NB4 (cell line): Measurements from ENCODE around the gene ANKRD12.

Experiments used
- DNase-seq: peaks from one replicate; pipeline ENCODE4 v3.0.0; 2010; ENCODE audit warnings: low read depth
- H3K4me3 ChIP-seq: one replicate; pipeline ENCODE4 v1.5.1; 2011; ENCODE audit warnings: mild to moderate bottlenecking, low read depth, low read length, moderate library complexity
- MYC ChIP-seq: IDR thresholded peaks from 2 replicates; pipeline ENCODE4 v1.6.1; 2011; ENCODE audit warnings: low read depth, low read length
- POLR2A ChIP-seq: IDR thresholded peaks from 2 replicates; pipeline ENCODE4 v1.6.1; 2011; ENCODE audit warnings: mild to moderate bottlenecking; ENCODE audit not compliant: insufficient read length; ENCODE audit errors: extremely low read depth
- TF ChIP-seq, protein P1 (sequence below): IDR thresholded peaks from 2 replicates; pipeline ENCODE4 v1.6.1; 2011; ENCODE audit warnings: low read depth, low read length
- TF ChIP-seq, protein P2 (sequence below): IDR thresholded peaks from one replicate; pipeline ENCODE4 v1.5.1; 2012; ENCODE audit warnings: low read depth, low read length

ANKRD12 gene

DNA sequence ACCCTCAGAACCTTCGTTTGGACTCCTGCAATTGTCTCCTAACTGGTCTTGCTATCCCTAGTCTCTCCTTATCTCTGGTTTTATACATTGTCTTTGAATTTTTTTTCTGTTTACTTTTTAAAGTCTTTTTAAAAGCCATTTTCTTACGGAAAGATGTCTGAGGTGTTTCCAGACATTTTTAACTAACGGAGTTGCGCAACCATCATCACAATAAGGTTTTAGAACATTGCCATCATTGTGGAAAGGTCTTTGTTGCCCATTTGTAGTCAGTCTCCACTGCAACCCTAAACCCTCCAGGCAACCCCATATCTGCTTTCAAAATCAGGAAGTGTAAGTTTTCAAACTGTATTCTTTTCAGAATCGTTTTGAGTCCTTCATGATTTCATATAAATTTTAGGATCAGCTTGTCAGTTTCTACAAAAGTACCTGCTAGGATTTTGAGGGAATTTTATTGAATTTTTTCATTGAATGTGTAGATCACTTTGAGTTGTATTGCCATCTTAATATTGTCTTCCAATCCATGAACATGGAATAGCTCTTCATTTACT, 46.3 kb downstream of the ANKRD12 start:
- peak; percentile 14 for DNase-seq
- TF ChIP-seq, protein P1, sequence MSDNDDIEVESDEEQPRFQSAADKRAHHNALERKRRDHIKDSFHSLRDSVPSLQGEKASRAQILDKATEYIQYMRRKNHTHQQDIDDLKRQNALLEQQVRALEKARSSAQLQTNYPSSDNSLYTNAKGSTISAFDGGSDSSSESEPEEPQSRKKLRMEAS: no peak
- TF ChIP-seq POLR2A (no peak), MYC (no peak)
- TF ChIP-seq, protein P2, sequence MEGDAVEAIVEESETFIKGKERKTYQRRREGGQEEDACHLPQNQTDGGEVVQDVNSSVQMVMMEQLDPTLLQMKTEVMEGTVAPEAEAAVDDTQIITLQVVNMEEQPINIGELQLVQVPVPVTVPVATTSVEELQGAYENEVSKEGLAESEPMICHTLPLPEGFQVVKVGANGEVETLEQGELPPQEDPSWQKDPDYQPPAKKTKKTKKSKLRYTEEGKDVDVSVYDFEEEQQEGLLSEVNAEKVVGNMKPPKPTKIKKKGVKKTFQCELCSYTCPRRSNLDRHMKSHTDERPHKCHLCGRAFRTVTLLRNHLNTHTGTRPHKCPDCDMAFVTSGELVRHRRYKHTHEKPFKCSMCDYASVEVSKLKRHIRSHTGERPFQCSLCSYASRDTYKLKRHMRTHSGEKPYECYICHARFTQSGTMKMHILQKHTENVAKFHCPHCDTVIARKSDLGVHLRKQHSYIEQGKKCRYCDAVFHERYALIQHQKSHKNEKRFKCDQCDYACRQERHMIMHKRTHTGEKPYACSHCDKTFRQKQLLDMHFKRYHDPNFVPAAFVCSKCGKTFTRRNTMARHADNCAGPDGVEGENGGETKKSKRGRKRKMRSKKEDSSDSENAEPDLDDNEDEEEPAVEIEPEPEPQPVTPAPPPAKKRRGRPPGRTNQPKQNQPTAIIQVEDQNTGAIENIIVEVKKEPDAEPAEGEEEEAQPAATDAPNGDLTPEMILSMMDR: no peak
- no peak overlapping the region for H3K4me3 ChIP-seq

DNA sequence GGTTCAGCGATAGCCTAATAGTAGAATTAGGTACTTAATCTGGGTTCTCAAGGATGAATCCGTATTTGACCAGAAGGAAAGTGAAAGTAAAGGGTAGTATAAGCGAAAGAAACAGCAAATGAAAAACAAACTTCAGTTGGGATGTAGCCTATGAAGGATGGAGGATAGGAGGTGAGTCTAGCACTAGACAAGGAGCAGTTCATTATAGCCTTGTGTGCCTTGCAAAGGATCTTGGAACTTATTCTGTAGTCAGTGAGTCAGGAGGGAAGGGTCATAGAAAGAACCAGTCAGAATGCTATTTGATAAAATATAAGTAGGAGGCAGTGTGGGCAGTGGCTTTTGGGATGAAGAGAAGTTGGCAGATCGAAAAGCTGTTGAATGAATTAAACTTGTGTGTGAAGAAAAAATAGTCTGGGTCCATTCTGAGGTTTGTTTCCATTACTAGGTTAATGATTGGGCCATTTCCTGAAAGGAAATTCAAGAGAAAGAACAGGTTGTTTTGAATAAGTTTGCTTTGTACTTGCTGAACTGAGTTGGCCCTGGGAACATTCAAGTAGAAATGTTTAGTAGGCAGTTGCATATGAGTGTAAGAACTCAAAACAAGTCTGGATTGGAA, 48.5 kb downstream of the ANKRD12 start:
- no peak for DNase-seq
- TF ChIP-seq POLR2A (no peak), MYC (no peak)
- TF ChIP-seq, protein P1: no peak
- TF ChIP-seq, protein P2: no peak
- no peak overlapping the region for H3K4me3 ChIP-seq

DNA sequence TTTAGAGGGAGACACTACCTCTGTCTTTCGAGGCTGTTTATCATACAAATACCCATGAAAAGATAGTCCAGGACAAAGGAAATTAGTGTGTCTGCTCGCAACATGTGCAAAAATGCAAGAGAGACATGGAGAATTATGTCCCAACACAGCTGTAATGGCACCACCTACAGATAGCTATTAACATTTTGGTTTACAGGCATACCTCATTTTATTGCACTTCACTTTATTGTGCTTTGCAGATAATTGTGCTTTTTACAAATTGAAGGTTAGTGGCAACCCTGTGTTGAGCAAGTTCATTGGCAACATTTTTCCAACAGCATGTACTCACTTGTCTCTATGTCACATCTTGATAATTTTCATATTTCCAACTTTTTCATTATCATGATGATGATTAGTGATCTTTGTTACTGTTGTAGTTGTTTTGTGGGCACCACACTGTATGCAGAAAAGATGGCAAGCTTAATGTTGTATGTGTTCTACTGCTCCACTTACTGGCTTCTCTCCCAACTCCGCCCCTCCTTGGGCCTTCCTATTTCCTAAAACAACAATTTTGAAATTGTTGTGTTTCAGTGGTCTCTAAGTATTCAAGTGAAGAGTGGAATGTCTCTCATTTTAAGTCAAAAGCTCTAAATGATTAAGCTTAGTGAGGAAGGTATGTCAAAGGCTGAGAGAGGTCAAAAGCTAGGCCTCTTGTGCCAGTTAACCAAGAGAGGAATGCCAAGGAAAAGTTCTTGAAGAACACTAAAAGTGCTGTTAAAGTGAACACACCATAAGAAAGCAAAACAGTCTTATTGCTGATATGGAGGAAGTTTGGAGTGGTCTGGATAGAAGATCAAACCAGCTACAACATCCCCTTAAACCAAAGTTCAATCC, 52.0 kb downstream of the ANKRD12 start:
- no peak for DNase-seq
- H3K4me3 ChIP-seq: no peak overlapping the region
- TF ChIP-seq, protein P1: no peak
- TF ChIP-seq, protein P2: no peak
- TF ChIP-seq MYC: no peak
- TF ChIP-seq POLR2A: no peak

DNA sequence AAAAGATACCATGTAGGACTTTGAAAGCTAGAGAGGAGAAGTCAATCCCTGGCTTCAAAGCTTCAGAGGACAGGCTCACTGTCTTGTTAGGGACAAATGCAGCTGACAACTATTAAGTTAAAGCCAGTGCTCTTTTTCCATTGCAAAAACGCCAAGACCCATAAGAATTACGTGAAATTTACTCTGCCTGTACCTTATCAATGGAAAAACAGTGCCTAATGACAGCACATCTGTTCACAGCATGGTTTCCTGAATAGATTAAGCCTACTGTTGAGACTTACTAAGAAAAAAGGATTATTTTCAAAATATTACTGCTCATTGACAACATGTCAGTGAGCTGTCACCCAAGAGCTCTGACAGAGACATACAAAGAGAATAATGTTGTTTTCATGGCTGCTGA, 52.9 kb downstream of the ANKRD12 start:
- DNase-seq: no peak
- TF ChIP-seq, protein P2: no peak
- TF ChIP-seq, protein P1: no peak
- no peak for TF ChIP-seq POLR2A

DNA sequence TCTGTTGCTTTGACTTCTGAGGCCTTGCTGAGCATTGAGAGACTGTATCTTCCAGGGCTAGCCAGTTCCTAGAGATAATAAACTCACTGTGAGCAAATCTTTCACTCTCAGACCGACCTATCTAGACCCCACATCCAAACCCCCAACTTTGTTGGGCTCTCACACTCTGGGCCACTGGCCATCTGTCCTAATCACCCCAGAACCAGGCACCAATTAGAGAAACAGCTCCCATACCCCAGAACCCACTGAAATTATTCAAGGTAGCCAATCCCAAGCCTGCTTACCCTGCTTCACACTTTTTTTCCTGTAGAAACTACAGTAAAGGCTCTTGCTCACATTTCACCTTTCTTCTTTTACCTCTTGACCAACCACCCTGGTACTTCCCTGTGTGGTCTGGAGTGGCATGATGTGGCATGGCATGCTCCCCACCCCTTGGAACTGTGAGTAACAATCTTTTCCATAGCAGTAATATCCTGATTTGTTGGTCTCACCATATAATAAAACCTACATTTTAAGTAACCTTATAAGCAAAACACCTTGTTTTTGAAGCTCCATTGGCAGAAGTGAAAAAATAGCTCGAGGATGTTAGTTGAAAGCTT, 55.2 kb downstream of the ANKRD12 start:
- no peak for TF ChIP-seq MYC
- TF ChIP-seq, protein P2: no peak
- TF ChIP-seq POLR2A: no peak
- TF ChIP-seq, protein P1: no peak
- DNase-seq: no peak
- no peak overlapping the region for H3K4me3 ChIP-seq

More for the DNA sequence above, 52.9 kb downstream of the ANKRD12 start:
- no peak overlapping the region for H3K4me3 ChIP-seq
